HTERT RPE-1 (cell line): ENCODE results near the gene NCBP2.

Experiments
- in situ Hi-C: fragments of 300-500 bp; cut with MboI; formaldehyde crosslinking; loops from 4 replicates; pipeline ENCODE4 v1.14.3; 2020; ENCODE audit warnings: low sequenced_read_pairs

NCBP2 gene

GRCh38 chr3:196941729-196942225, 551 bp downstream of the NCBP2 start:
- in situ Hi-C loops, result no loop called here

- in situ Hi-C loops, result no loop called here
Measured at GRCh38 chr3:196938576-196938975, 3.8 kb downstream of the NCBP2 start.

- in situ Hi-C loops, result no loop called here
Measured at GRCh38 chr3:196938124-196938523, 4.2 kb downstream of the NCBP2 start.

DNA sequence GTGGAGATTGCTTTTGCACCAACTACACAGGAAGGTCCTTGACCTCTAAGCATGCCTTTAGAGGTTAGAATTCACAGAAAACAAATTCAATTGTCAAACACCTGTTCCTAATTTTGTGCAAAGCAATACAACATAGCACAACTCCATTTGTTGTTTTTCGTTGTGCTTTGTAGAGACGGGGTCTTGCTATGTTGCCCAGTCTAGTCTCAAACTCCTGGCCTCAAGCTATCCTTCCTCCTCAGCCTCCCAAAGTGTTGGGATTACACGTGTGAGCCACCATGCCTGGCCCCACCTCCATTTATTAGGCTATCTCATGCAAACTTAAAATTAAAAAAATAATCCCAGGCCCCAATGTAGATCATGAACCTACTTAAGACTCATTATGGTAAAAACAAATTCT, 6.0 kb downstream of the NCBP2 start:
- in situ Hi-C loops, result no loop called here

GRCh38 chr3:196932600-196932999, 9.7 kb downstream of the NCBP2 start:
- in situ Hi-C loops, result no loop called here

DNA sequence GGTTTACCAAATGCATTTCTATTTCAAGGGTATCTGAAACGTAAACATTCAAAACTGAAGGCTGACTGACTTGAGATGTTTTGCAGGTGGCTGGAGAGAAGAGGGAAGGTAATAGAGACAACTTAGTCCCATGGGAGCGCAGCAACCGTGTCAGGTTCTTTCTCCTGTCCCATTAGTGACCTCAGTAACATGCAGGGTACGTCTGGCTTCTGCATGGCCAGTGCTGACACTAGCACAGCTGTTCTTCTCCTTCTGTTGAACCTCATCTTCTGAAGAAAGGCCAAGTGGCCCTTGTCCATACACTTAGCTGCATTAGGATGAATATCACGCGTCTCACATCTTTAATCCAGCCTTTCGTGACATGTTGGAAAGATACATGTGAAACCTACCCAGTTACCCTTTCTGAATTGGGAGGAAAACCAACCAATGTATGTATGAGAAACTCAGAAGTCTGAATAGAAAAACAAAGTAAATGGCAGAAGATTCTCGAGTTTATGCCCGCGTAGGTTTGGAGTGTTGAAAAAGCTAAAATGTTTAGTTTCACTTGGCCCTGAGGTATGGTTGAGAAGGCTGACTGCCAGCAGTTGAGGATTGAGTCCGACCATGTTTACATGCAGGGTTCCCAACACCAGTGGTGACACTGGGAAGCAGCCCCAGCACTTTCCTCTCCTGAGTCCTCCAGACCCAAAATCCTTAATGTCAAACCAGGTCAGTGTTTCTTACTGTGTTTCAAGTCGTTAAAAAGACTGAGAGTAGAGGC, 10.3 kb downstream of the NCBP2 start:
- in situ Hi-C loops, result no loop called here

- in situ Hi-C loops, result no loop called here
Measured at GRCh38 chr3:196931157-196931556, 11.2 kb downstream of the NCBP2 start.

DNA sequence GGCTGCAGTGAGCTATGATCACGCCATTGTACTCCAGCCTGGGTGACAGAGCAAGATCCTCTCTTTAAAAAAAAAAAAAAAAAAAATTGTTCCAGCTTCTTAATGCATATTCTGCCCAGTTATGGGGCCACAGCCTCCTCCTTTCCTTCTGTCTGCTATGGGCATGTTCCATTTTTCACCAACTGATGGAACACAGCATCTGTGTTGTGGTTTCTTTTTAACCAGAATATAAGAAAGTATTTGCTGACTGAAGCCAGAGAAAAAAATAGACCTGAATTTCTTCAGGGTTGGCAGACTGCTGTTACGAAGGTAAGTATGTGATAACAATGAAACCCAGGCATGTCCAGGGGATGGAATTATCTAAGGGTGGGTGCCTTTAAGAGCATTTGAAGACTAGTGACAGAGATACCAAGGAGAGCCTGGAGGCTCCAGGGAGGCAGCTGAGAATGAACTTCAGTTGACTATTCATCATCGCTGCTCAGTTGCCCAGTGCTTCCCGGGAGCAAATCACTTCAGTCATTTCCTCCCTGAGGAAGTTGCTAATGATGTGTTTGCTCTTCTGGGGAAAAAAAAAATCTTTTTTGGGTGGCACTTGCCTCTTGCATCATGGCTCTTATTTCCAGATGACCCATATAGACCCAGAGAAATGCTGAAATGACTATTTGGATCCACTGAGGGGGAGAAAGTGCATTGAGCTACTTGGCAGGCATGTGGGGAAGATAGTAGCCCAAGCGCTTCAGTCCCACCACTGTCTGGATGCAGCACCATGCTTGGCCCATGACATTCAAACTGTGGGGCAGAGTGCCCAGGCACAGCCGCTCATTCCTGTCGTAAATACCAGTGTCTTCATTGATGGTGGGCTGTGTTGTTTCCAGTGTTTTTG, 14.5 kb downstream of the NCBP2 start:
- in situ Hi-C loops, result no loop called here

DNA sequence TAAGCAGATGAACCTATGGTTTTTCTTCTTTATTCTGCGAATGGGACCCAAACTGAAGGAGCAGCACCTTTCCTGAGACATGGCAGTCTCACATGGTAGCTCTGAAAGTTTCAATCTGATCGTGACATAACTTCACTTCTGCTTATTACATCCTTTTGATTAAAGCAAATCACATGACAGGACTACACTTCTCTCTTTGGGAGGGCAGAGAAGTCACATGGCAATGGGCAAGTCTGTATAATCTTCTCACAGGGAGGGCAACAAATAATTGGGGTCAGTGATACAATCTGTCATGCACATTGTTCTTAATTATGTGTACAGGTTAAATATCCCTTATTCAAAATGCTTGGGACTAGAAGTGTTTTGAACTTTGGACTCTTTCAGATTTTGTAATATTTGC, 21.6 kb downstream of the NCBP2 start:
- in situ Hi-C loops, result no loop called here

DNA sequence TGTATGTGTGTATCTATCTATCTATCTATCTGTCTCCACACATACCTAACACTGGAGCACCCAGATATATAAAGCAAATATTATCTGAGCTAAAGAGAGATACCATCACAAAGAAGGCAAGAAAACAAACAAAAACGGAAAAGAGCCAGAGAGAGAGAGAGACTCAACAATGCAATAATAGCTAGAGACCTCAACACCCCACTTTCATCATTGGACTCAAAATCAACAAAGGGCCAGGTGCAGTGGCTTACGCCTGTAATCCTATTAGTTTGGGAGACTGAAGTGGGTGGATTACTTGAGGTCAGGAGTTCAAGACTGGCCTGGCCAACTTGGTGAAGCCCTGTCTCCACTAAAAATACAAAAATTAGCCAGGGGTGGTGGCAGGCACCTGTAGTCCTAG, 23.4 kb downstream of the NCBP2 start:
- in situ Hi-C loops, result no loop called here

GRCh38 chr3:196916995-196917394, 25.3 kb downstream of the NCBP2 start:
- in situ Hi-C loops, result no loop called here

- in situ Hi-C loops, result no loop called here
Measured at GRCh38 chr3:196916221-196916620, 26.1 kb downstream of the NCBP2 start.

DNA sequence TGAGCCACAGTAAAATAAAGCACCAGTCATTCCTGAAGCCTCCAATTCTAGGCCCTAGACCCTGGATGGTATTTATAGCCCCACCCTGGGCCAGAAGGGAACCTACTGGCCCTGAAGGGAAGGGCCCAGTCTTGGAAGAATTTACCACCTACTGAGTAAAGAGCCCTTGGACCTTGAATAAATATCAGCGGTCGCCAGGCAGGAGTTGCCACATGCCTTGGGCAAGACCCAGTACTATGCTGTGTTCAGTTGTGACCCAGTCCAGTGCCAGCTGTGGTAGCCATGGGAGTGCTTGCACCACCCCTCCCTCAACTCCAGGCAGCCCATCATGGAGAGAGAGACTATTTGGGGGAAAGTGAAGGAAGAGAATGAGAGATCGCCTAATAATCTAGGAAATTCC, 27.0 kb downstream of the NCBP2 start:
- in situ Hi-C loops, result no loop called here

- in situ Hi-C loops, result no loop called here
Measured at GRCh38 chr3:196914866-196915265, 27.5 kb downstream of the NCBP2 start.

DNA sequence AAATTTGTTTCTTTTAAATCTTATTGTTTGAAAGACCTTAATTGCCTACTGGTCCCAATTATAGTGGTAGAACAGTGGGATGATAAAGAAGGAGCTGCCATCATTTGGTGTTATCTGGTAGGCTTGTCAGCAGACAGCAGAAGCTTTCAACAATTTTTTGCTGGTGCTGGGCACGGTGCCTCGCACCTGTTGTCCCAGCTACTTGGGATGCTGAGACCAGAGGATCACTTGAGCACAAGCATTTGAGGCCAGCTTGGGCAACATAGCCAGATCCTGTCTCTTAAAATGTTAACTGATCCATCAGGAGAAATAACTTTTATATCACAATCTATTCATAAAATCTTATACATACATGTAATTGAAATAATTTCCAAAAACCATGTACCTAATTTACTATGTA, 38.6 kb downstream of the NCBP2 start:
- in situ Hi-C loops, result no loop called here

- in situ Hi-C loops, result no loop called here
Measured at GRCh38 chr3:196902296-196902695, 40.0 kb downstream of the NCBP2 start.

DNA sequence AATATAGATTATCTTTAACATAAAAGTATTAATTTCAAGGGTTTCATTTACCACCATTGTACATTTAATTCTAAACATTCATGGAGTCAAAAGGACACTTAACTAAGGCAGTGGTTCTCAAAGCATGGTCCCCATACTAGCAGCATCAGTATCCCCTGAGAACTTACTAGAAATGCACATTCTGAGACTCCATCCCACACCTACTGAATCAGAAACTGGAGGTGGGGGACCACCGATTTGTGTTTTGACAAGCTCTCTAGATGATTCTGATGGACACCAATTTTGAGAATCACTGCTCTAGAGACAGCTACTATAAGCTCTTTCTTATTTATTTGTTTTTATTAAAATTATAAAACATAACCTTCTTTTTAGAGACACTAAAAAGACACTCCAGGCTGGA, 40.6 kb downstream of the NCBP2 start:
- in situ Hi-C loops, result no loop called here

DNA sequence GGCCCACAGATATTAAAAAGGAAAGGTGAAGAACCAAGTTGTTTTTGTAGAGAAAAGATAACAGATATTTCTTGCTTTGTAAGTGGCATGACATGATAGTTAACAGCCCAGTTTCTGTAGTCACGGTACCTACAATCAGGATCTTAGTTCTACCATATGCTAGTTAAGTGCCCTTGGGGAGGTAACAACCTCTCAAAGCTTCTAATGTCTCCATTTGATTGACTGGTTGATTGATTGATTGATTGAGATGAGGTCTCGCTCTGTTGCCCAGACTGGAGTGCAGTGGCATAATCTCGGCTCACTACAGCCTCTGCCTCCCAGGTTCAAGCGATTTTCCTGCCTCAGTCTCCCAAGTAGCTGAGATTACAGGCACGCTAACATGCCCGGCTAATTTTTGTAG, 46.1 kb downstream of the NCBP2 start:
- in situ Hi-C loops, result no loop called here

DNA sequence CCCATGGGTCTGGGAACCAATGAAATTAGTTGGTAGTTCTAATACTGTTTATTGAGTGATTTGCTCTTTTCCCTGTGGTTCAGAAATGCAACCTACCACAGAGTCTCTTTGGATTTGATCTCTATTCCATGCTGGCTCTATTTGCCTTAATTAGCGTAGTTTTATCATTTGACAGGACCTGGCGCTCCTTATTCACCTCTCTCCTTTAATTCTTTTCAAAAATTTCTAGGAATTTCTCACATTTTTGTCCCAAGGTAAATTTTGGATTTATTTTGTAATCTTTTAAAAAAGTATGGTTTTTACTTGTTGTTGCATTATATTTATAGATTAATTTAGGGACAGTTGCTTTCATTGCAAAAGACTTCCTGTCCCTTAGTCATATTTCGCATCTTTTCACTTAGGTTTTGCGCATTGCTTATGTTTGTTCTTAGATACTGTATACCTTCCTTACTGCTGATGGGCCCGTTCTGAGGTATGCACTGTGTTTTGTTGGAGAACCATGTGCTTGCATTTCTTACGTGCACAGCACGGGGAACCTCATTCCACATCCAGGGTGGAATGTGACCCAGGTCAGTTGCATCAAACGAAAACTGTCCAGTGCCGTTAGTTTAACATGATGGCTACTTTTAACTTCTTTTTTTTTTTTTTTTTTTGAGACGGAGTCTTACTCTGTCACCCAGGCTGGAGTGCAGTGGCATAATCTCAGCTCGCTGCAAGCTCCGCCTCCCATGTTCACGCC, 47.6 kb downstream of the NCBP2 start:
- in situ Hi-C loops, result no loop called here

- in situ Hi-C loops, result no loop called here
Measured at GRCh38 chr3:196889844-196890708, 52.3 kb downstream of the NCBP2 start.
